ENCODE results near the gene RAB8B. TPM values are rescaled to one million over a fixed set of nuclear protein-coding genes. Genes with fewer than 3 reads are reported as not detected.

Gene RAB8B
- total RNA-seq, 1 experiment from 2014 or later = 33.8 TPM

DNA sequence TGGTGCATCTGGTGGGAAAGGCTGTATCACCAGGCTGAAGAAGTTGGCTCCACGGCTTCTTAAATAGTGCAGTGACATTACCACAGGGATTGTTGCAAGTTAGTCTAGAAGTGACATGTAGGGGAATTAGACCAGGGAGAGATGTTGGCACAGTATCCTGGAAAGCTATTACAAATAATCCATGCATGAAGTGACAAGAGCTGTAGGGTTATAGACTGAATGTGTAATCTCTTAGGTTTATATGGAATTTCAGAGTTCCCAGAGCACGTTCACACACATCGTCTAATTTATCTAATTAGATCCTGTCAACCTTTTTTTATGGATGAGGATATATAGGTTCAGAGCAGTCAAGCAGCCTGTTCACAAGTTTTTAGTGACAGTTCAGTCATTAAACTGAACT lies 50.7 kb downstream of the RAB8B start:
- Histone ChIP-seq H3K9me3 (ENCODE audit: control insufficient read depth, low read depth, low read length) (no peaks in the 10 kb centered on the region), H3K4me1 (ENCODE audit: insufficient read depth, low read length) (no peaks in the 10 kb centered on the region), H3K79me1 (ENCODE audit: insufficient read depth, low read depth, low read length, poor library complexity, severe bottlenecking) (no peaks in the 10 kb centered on the region), H4K8ac (replicated peaks; ENCODE audit: insufficient read length, low read depth, low read length) (no peak overlapping the region), H3K56ac (ENCODE audit: insufficient read length, low read depth, low read length) (no peak overlapping the region), H3K9ac (ENCODE audit: extremely low read depth, insufficient read length, low read length) (no peak overlapping the region), H3K27ac (ENCODE audit: insufficient read length, low read depth, low read length) (no peak overlapping the region), H2BK5ac (ENCODE audit: insufficient read length, low read length) (no peak overlapping the region), H3K18ac (ENCODE audit: insufficient read length, low read depth, low read length) (no peak overlapping the region), H2BK15ac (ENCODE audit: low read depth, low read length) (no peak overlapping the region), H4K20me1 (ENCODE audit: control insufficient read depth, insufficient read depth, insufficient read length) (no peaks in the 10 kb centered on the region), H2BK20ac (ENCODE audit: low read depth, low read length, poor library complexity, severe bottlenecking) (no peak overlapping the region), H2AK5ac (ENCODE audit: insufficient read length, low read length) (no peak overlapping the region), H3K4me2 (ENCODE audit: insufficient read depth, insufficient read length, low read length) (no peak overlapping the region), H3K4ac (ENCODE audit: low read depth, low read length) (no peak overlapping the region), H3T11ph (ENCODE audit: low read length) (no peak overlapping the region), H4K91ac (ENCODE audit: insufficient read length, low read depth, low read length) (no peak overlapping the region), H4K5ac (ENCODE audit: insufficient read length, low read depth, low read length) (no peak overlapping the region), H2AFZ (ENCODE audit: low read length) (no peak overlapping the region), H3K14ac (ENCODE audit: insufficient read depth, low read length) (no peak overlapping the region), H3K23ac (ENCODE audit: insufficient read length, low read depth, low read length) (no peak overlapping the region), H2BK12ac (ENCODE audit: insufficient read length, low read depth, low read length) (no peak overlapping the region), H3K79me2 (ENCODE audit: insufficient read depth, low read length) (no peaks in the 10 kb centered on the region), H2BK120ac (ENCODE audit: low read depth, low read length, poor library complexity, severe bottlenecking) (no peak overlapping the region), H3K27me3 (ENCODE audit: insufficient read depth, low read length) (no peaks in the 10 kb centered on the region; the same call in 1 of the 2 replicates), H3K23me2 (ENCODE audit: insufficient read length, low read depth, low read length, poor library complexity, severe bottlenecking) (no peaks in the 10 kb centered on the region)
- Mint-ChIP-seq H3K36me3 (ENCODE audit: insufficient read depth in 1 of 3, low read depth in 3 of 3) (peaks cover 13 to 32% (median 22%) of the 10 kb centered on the region in 3 experiments), H3K4me3 (no peak overlapping the region), H3K27me3 (ENCODE audit: low read depth) (no peaks in the 10 kb centered on the region), H3K4me1 (peaks cover 0 to 5% of the 10 kb centered on the region in 2 experiments; a peak in 1 of 4 replicates), H3K27ac (no peak overlapping the region; a peak in 1 of 7 replicates), H3K9me3 (peaks cover 18 to 27% of the 10 kb centered on the region in 2 experiments; a peak in 4 of 5 replicates)
- no CpG with 5 or more reads among the region's 3 CpGs for WGBS (ENCODE audit: extremely low coverage, insufficient read length, low lambda C conversion rate)
- no peak for TF ChIP-seq CTCF (conservative IDR thresholded peaks at IDR 0.05)
- DNase-seq = no peak

Measured in H9 (cell line).